ENCODE measurements around the gene PISD. TPM values are rescaled to one million over a fixed set of nuclear protein-coding genes. Genes with fewer than 3 reads are reported as not detected.
A peak's percentile ranks its signal among the peaks of the same experiment; 100 is the strongest.
"Not testable (repeated sequence)": the region's sequence is repeated elsewhere in the genome, so short reads cannot be mapped to it uniquely, and the experiment has no call there.

Gene PISD
- total RNA-seq (10 to 100 TPM; 10.3 to 99.8 (median 56.2) TPM), polyA plus RNA-seq (10 to 100 TPM; 13.9 to 27.4 (median 16.8) TPM)
- long read RNA-seq, donor 1, partial matches to known transcripts = 0 of 2 reads
- long read RNA-seq, donor 1, other reads (novel, unspliced or antisense) = 0 of 2 reads
- long read RNA-seq, donor 2, partial matches to known transcripts = 0 of 3 reads
- long read RNA-seq, donor 2, other reads (novel, unspliced or antisense) = 0 of 3 reads
- long read RNA-seq, donor 3, partial matches to known transcripts = 0 of 3 reads
- long read RNA-seq, donor 3, other reads (novel, unspliced or antisense) = 0 of 3 reads
- long read RNA-seq, donor 4, partial matches to known transcripts = 0 of 1 reads
- long read RNA-seq, donor 4, other reads (novel, unspliced or antisense) = 0 of 1 reads
- long read RNA-seq, donor 5, partial matches to known transcripts = 0 of 5 reads
- long read RNA-seq, donor 5, other reads (novel, unspliced or antisense) = 0 of 5 reads
- long read RNA-seq, donor 6, transcript PISD-209 (8 exons, 1,963 nt) = major isoform, 5 of 5 reads
- long read RNA-seq, donor 6, partial matches to known transcripts = 0 of 5 reads
- long read RNA-seq, donor 6, other reads (novel, unspliced or antisense) = 0 of 5 reads
- long read RNA-seq, donor 7, partial matches to known transcripts = 0 of 2 reads
- long read RNA-seq, donor 7, other reads (novel, unspliced or antisense) = 0 of 2 reads
- long read RNA-seq, donor 8, transcript PISD-209 (8 exons, 1,963 nt) = major isoform, 5 of 5 reads
- long read RNA-seq, donor 8, partial matches to known transcripts = 0 of 5 reads
- long read RNA-seq, donor 8, other reads (novel, unspliced or antisense) = 0 of 5 reads
- long read RNA-seq, donor 9, partial matches to known transcripts = 0 of 1 reads
- long read RNA-seq, donor 9, other reads (novel, unspliced or antisense) = 0 of 1 reads
- long read RNA-seq, donor 10 = 0 reads

DNA sequence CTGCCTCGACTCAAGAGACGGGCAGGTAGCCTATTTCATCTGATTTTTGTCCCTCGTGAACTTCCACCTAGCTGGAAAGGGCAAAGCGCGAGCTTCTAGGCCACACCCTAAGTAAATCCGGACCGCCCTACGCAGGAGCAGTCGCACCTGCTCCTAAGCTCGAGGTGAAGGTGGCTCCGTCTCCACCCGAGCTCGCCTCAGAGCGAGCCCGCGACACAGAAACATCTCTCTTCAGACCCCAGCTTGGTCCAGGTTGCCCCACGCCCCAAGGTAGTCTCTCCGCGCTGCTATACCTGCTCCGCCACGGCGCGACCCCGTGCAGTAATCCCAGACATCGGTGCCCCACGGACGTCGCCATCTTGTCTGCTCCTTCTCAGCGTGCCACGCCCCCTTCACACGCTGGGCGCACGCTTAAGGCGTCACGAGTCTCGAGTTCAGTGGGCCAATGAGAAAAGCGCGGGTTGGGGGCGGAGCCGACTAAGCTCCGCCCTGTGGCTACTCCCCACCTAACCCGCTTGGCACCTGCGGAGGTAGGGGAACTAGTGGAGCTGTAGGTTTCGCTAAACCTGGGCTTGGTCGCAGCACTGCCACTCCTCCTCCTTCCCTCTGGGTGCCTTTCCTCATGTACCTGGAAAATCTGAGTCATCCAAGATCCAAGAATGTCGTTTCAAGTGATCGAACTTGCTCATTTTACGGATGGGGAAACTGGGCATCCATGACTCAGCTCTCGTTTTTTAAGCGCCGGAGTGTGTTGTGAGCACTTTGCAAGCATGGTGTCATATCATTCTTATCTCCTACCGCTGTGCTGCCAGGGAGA lies at the start of gene PISD:
Gene PISD, minus strand, starts transcription at position 365 of the 817 bp plus-strand sequence. Its CDS starts 7 bp downstream, at position 358.
- DNase-seq = peak; percentile 98 to 99
- TF ChIP-seq POLR2A (IDR thresholded peaks at IDR 0.05) = peak in 1 of 4 donors; percentile 61
- TF ChIP-seq, protein P1, sequence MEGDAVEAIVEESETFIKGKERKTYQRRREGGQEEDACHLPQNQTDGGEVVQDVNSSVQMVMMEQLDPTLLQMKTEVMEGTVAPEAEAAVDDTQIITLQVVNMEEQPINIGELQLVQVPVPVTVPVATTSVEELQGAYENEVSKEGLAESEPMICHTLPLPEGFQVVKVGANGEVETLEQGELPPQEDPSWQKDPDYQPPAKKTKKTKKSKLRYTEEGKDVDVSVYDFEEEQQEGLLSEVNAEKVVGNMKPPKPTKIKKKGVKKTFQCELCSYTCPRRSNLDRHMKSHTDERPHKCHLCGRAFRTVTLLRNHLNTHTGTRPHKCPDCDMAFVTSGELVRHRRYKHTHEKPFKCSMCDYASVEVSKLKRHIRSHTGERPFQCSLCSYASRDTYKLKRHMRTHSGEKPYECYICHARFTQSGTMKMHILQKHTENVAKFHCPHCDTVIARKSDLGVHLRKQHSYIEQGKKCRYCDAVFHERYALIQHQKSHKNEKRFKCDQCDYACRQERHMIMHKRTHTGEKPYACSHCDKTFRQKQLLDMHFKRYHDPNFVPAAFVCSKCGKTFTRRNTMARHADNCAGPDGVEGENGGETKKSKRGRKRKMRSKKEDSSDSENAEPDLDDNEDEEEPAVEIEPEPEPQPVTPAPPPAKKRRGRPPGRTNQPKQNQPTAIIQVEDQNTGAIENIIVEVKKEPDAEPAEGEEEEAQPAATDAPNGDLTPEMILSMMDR (IDR thresholded peaks at IDR 0.05) = no peak
- peak; percentile 75 to 96 (median 80) for TF ChIP-seq POLR2AphosphoS5 (IDR thresholded peaks at IDR 0.05)
- TF ChIP-seq EP300 (IDR thresholded peaks at IDR 0.05) = no peak
- H3K27ac ChIP-seq = peak within 1 kb of the TSS; percentile 82 to 89 (median 84)
- H3K4me1 ChIP-seq = peaks cover 17 to 38% (median 24%) of the 10 kb centered on the region in 4 donors
- H3K36me3 ChIP-seq = no peaks in the 10 kb centered on the region
- no peaks in the 10 kb centered on the region for H3K9me3 ChIP-seq
- 1 to 3% (median 2%) methylated on average over 25 to 52 of the region's 52 CpGs for WGBS, 5 donors
- no peaks in the 10 kb centered on the region for H3K27me3 ChIP-seq
- intact Hi-C loops (cut with DNase I; ENCODE audit: low total_unique reads) = loop anchor here (10.0 kb wide), 1 partner anchor 93 kb away; the partner anchor contains the start of genes DEPDC5 and PRR14L
- H3K4me3 ChIP-seq = peak within 1 kb of the TSS; percentile 75 to 99 (median 92)

DNA sequence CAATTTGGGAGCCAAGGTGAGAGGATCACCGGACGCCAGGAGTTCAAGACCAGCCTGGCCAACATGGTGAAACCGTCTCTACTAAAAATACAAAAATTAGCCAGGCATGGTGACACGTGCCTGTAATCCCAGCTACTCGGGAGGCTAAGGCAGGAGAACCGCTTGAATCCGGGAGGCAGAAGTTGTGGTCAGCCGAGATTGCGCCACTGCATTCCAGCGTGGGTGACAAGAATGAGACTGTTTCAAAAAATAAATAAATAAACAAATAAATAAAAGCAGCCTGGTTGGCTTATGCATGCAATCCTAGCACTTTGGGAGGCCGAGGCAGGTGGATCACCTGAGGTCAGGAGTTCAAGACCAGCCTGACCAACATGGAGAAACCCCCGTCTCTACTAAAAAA lies 49.2 kb upstream of the PISD start:
- H3K9me3 ChIP-seq; H3K4me3 ChIP-seq; H3K4me1 ChIP-seq; intact Hi-C loops (cut with DNase I; ENCODE audit: low total_unique reads); H3K27me3 ChIP-seq; H3K27ac ChIP-seq; DNase-seq: not testable (repeated sequence)
- H3K36me3 ChIP-seq = peaks cover 25 to 98% (median 93%) of the 10 kb centered on the region in 4 donors
- WGBS, 5 donors = 81 to 97% (median 92%) methylated on average over 12 of the region's 12 CpGs

- Histone ChIP-seq H3K27ac (no peak overlapping the region), H3K4me3 (no peak overlapping the region), H3K9me3 (no peaks in the 10 kb centered on the region), H3K36me3 (peaks cover 13 to 98% (median 91%) of the 10 kb centered on the region in 4 donors), H3K27me3 (no peaks in the 10 kb centered on the region), H3K4me1 (peaks cover 0 to 4% (median 0%) of the 10 kb centered on the region in 4 donors)
- DNase-seq = no peak
- intact Hi-C loops (cut with DNase I; ENCODE audit: low total_unique reads) = no loop called here
- WGBS, 5 donors = 87 to 94% (median 92%) methylated on average over 8 of the region's 8 CpGs
- TF ChIP-seq, protein P1 (IDR thresholded peaks at IDR 0.05) = no peak
- no peak for TF ChIP-seq POLR2AphosphoS5 (IDR thresholded peaks at IDR 0.05)
- no peak for TF ChIP-seq POLR2A (IDR thresholded peaks at IDR 0.05)
- no peak for TF ChIP-seq EP300 (IDR thresholded peaks at IDR 0.05)
Measured at GRCh38 chr22:31707519-31707918, 45.5 kb upstream of the PISD start.

DNA sequence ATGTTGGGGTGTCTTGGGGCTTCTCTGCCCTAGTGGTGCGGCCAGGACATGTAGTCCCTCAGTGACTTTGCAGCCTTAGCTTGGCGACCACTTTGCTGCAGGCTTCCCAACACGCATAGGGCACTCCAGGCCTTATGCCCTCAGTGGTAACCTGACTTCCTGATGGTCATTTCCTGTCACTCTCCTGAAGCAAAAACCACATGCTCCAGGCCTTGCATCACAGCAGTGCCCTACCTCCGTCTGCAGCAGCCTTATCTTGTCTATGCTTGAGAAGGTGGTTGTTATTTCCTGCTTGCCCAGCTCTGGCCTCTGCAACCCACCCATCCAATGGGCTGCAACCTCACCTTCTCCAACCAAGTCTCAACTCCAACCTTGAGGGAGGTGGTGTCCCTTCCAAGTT lies 33.4 kb upstream of the PISD start:
- TF ChIP-seq POLR2AphosphoS5 (IDR thresholded peaks at IDR 0.05) (no peak), POLR2A (IDR thresholded peaks at IDR 0.05) (no peak), EP300 (IDR thresholded peaks at IDR 0.05) (no peak)
- TF ChIP-seq, protein P1 (IDR thresholded peaks at IDR 0.05) = no peak
- no peaks in the 10 kb centered on the region for H3K4me1 ChIP-seq
- H3K36me3 ChIP-seq = peaks cover 32 to 99% (median 99%) of the 10 kb centered on the region in 4 donors
- no peaks in the 10 kb centered on the region for H3K9me3 ChIP-seq
- 80 to 95% (median 86%) methylated on average over 4 of the region's 4 CpGs for WGBS, 5 donors
- H3K27me3 ChIP-seq = no peaks in the 10 kb centered on the region
- intact Hi-C loops (cut with DNase I; ENCODE audit: low total_unique reads) = no loop called here
- no peak for DNase-seq
- no peak overlapping the region for H3K4me3 ChIP-seq
- no peak overlapping the region for H3K27ac ChIP-seq

DNA sequence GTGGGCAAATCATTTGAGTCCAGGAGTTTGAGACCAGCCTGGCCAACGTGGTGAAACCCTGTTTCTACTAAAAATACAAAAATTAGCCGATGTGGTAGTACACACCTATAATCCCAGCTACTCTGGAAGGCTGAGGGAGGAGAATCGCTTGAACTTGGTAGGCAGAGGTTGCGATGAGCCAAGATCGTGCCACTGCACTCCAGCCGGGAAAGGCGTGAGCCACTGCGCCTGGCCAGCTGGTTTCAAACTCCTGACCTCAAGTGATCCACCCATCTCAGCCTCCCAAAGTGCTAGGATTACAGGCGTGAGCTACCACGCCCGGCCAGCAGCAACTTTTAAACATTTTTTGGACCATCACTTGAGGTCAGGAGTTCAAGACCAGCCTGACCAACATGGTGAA lies 32.0 kb upstream of the PISD start:
- H3K27me3 ChIP-seq, DNase-seq, H3K4me3 ChIP-seq: not testable (repeated sequence)

More for the DNA sequence above, 32.0 kb upstream of the PISD start:
- intact Hi-C loops (cut with DNase I; ENCODE audit: low total_unique reads); H3K27ac ChIP-seq; H3K9me3 ChIP-seq; H3K4me1 ChIP-seq: not testable (repeated sequence)
- peaks cover 30 to 99% (median 99%) of the 10 kb centered on the region in 4 donors for H3K36me3 ChIP-seq
- 97 to 99% (median 98%) methylated on average over 11 of the region's 11 CpGs for WGBS, 5 donors

Measured in stomach (tissue), 19 donors.